ENCODE measurements around the gene PRR20G.

- TF ChIP-seq BHLHE40 (IDR thresholded peaks at IDR 0.05; ENCODE audit: low read depth, low read length), result no peak
- no peak for TF ChIP-seq CTCF (IDR thresholded peaks at IDR 0.05)
- no peak for TF ChIP-seq CHD2 (IDR thresholded peaks at IDR 0.05; ENCODE audit: low read length, partially characterized antibody)
- no peak for TF ChIP-seq FOSL2 (IDR thresholded peaks at IDR 0.05)
- no peak for TF ChIP-seq FOSL2 (CRISPR knock-in tag; IDR thresholded peaks at IDR 0.05)
- no peak for TF ChIP-seq USF2 (IDR thresholded peaks at IDR 0.05)
- TF ChIP-seq RFX5 (IDR thresholded peaks at IDR 0.05), result no peak
- TF ChIP-seq RCOR1 (IDR thresholded peaks at IDR 0.05; ENCODE audit: low read depth, low read length), result no peak
- TF ChIP-seq TP53 (CRISPR knock-in tag; IDR thresholded peaks at IDR 0.05), result no peak
- TF ChIP-seq JUN (IDR thresholded peaks at IDR 0.05), result no peak
- no peak for TF ChIP-seq EP300 (IDR thresholded peaks at IDR 0.05)
- TF ChIP-seq CBX8 (IDR thresholded peaks at IDR 0.05), result no peak
- no peak for TF ChIP-seq ATOH8 (CRISPR knock-in tag; IDR thresholded peaks at IDR 0.05; ENCODE audit: low read depth)
Observed at GRCh38 chr3:127253491-127253890, 34.4 kb downstream of the PRR20G start.

Measured in A549 (cell line).